AG04449 (cell line): Measurements from ENCODE around the gene CCDC61.

ENCODE experiments used
- CTCF ChIA-PET: fragments of 350-600 bp; formaldehyde crosslinking; extraction: SDS; loops from one replicate; lab custom pipeline; 2021; ENCODE audit warnings: antibody characterized with exemption; lab: Yijun Ruan, JAX
- POLR2A ChIA-PET: fragments of 400-600, 350-600 bp; formaldehyde crosslinking; extraction: SDS; loops from one replicate; lab custom pipeline; 2020; ENCODE audit warnings: antibody characterized with exemption, inconsistent platforms; lab: Yijun Ruan, JAX
- DNase-seq: peaks from one replicate; pipeline ENCODE4 v3.0.0-alpha.2; 2010; ENCODE audit warnings: low read depth, low spot score
- H3K4me3 ChIP-seq: 2 replicates; pipeline ENCODE4 v1.5.1; 2011; ENCODE audit warnings: low read depth, mild to moderate bottlenecking, control low read depth, low read length
- CTCF ChIP-seq: IDR thresholded peaks from one replicate; pipeline ENCODE4 v1.5.1; 2011; ENCODE audit warnings: mild to moderate bottlenecking, moderate library complexity, low read length, control low read depth, inconsistent platforms; ENCODE audit not compliant: insufficient read depth; ENCODE audit errors: missing control alignments

CCDC61 gene

GRCh38 chr19:45994998-45995714 lies at the start of gene CCDC61:
Gene CCDC61 (plus strand): TSS chr19:45995467. CDS start chr19:46003019, 7,552 bp downstream.
- peak; percentile 97 for DNase-seq
- H3K4me3 ChIP-seq = peak within 1 kb of the TSS; percentile 89
- CTCF ChIA-PET = interaction anchor here (0.7 to 2.7 kb wide), 6 partner anchors 9 to 88 kb away, joined by 3 to 24 read pairs (median 6); no protein-coding TSS in a partner anchor
- no peak for TF ChIP-seq CTCF
- POLR2A ChIA-PET = interaction anchor here (0.8 to 1.2 kb wide), 4 partner anchors 31 to 133 kb away, joined by 3 to 4 read pairs (median 3); partner anchors contain the start of gene MYPOP

GRCh38 chr19:45947926-45948325 lies 47.3 kb upstream of the CCDC61 start:
- CTCF ChIA-PET = no interaction called here
- POLR2A ChIA-PET = no interaction called here
- TF ChIP-seq CTCF = no peak
- DNase-seq = peak; percentile 3
- H3K4me3 ChIP-seq = no peak overlapping the region

GRCh38 chr19:45952341-45952685 lies 43.0 kb upstream of the CCDC61 start:
- no peak for TF ChIP-seq CTCF
- ChIA-PET POLR2A (interaction anchor here (1.1 kb wide), 1 partner anchor 42 kb away, joined by 3 read pairs; the partner anchor contains the start of gene CCDC61), CTCF (interaction anchor here (1.0 kb wide), 1 partner anchor 135 kb away, joined by 3 read pairs; no protein-coding TSS in a partner anchor)
- no peak for DNase-seq
- no peak overlapping the region for H3K4me3 ChIP-seq

GRCh38 chr19:45952686-45953505 lies 42.4 kb upstream of the CCDC61 start:
- CTCF ChIA-PET = interaction anchor here (1.0 kb wide), 1 partner anchor 136 kb away, joined by 3 read pairs; no protein-coding TSS in a partner anchor
- POLR2A ChIA-PET = interaction anchor here (1.1 kb wide), 1 partner anchor 42 kb away, joined by 3 read pairs; the partner anchor contains the start of gene CCDC61
- no peak for TF ChIP-seq CTCF
- DNase-seq = no peak
- peak overlapping the region; percentile 6 for H3K4me3 ChIP-seq

- no peak for DNase-seq
- H3K4me3 ChIP-seq = no peak overlapping the region
- no peak for TF ChIP-seq CTCF
- POLR2A ChIA-PET = interaction anchor here (1.1 kb wide), 1 partner anchor 41 kb away, joined by 3 read pairs; the partner anchor contains the start of gene CCDC61
- CTCF ChIA-PET = no interaction called here
Measured at GRCh38 chr19:45953676-45954075, 41.6 kb upstream of the CCDC61 start.

- ChIA-PET CTCF (no interaction called here), POLR2A (no interaction called here)
- TF ChIP-seq CTCF = no peak
- DNase-seq = no peak
- H3K4me3 ChIP-seq = no peak overlapping the region
Measured at GRCh38 chr19:45954156-45954555, 41.1 kb upstream of the CCDC61 start.
